Anterior cingulate cortex (tissue), 58 donors: Measurements from ENCODE around the gene GTSE1.

Experiments used
- DNase-seq, 58 donors: peaks; one replicate each; lab custom pipeline; 2025; lab: John Stamatoyannopoulos, UW

The GTSE1 gene

GRCh38 chr22:46320716-46321386 lies 24.2 kb downstream of the GTSE1 start:
- no peak for DNase-seq

- DNase-seq = no peak
Observed at GRCh38 chr22:46322711-46323110, 26.0 kb downstream of the GTSE1 start.

- no peak for DNase-seq
Observed at GRCh38 chr22:46323162-46323561, 26.5 kb downstream of the GTSE1 start.

- DNase-seq = no peak
Observed at GRCh38 chr22:46326066-46326680, 29.5 kb downstream of the GTSE1 start.

- no peak for DNase-seq
Observed at GRCh38 chr22:46327691-46328465, 31.2 kb downstream of the GTSE1 start.

GRCh38 chr22:46328797-46329196 lies 32.1 kb downstream of the GTSE1 start:
- no peak for DNase-seq

GRCh38 chr22:46329616-46330015 lies 32.9 kb downstream of the GTSE1 start:
- DNase-seq = no peak

GRCh38 chr22:46330426-46330825 lies 33.8 kb downstream of the GTSE1 start:
- DNase-seq = no peak

GRCh38 chr22:46331496-46331895 lies 34.8 kb downstream of the GTSE1 start:
- no peak for DNase-seq

GRCh38 chr22:46335201-46336118 lies 38.8 kb downstream of the GTSE1 start, which contains the start of gene TRMU:
TRMU (plus strand) TSS chr22:46335714; CDS start chr22:46335765, 51 bp downstream.
- peak in 57 of 58 donors; percentile 20 to 87 (median 73) for DNase-seq

- DNase-seq = peak in 17 of 58 donors; percentile 9 to 55 (median 23)
Observed at GRCh38 chr22:46336119-46337078, 39.7 kb downstream of the GTSE1 start.

GRCh38 chr22:46337870-46338269 lies 41.2 kb downstream of the GTSE1 start:
- DNase-seq = no peak

- DNase-seq = no peak
Observed at GRCh38 chr22:46338636-46339035, 42.0 kb downstream of the GTSE1 start.

- no peak for DNase-seq
Observed at GRCh38 chr22:46339956-46340355, 43.3 kb downstream of the GTSE1 start.

- DNase-seq = no peak
Observed at GRCh38 chr22:46340676-46341075, 44.0 kb downstream of the GTSE1 start.

- no peak for DNase-seq
Observed at GRCh38 chr22:46346680-46347405, 50.2 kb downstream of the GTSE1 start.

GRCh38 chr22:46347646-46348045 lies 51.0 kb downstream of the GTSE1 start:
- DNase-seq = no peak

GRCh38 chr22:46348099-46348695 lies 51.5 kb downstream of the GTSE1 start:
- DNase-seq = no peak
